GM12873 (cell line): Measurements from ENCODE around the gene CBX7.

Experiments used
- CTCF ChIP-seq: IDR thresholded peaks from 2 replicates; pipeline ENCODE4 v1.5.1; 2012; ENCODE audit warnings: low read depth, mild to moderate bottlenecking, moderate library complexity, low read length, control low read depth; ENCODE audit not compliant: insufficient read depth; ENCODE audit errors: missing control alignments

The CBX7 gene

GRCh38 chr22:39090426-39091064, 61.9 kb downstream of the CBX7 start:
- TF ChIP-seq CTCF = no peak

- no peak for TF ChIP-seq CTCF
Measured at GRCh38 chr22:39089928-39090327, 62.6 kb downstream of the CBX7 start.

GRCh38 chr22:39088685-39089032, 63.8 kb downstream of the CBX7 start:
- TF ChIP-seq CTCF = no peak

GRCh38 chr22:39087881-39088684, 64.4 kb downstream of the CBX7 start:
- no peak for TF ChIP-seq CTCF

- TF ChIP-seq CTCF = no peak
Measured at GRCh38 chr22:39087098-39087497, 65.4 kb downstream of the CBX7 start.

GRCh38 chr22:39084666-39085065, 67.8 kb downstream of the CBX7 start:
- TF ChIP-seq CTCF = no peak

GRCh38 chr22:39083212-39084165, 69.0 kb downstream of the CBX7 start:
- TF ChIP-seq CTCF = no peak
